Heart left ventricle (tissue), 16 donors: Measurements from ENCODE around the gene ZNF184. TPM values are rescaled to one million over a fixed set of nuclear protein-coding genes. Genes with fewer than 3 reads are reported as not detected.

Source experiments
- ATAC-seq, 4 donors: fragments of 200-7000 bp; cut with Tn5 transposase; one replicate each; pipeline ENCODE4 v1.9.1; 2020 to 2022; ENCODE audit warnings: moderate library complexity in 4 of 4, mild to moderate bottlenecking in 3 of 4, moderate number of reproducible peaks in 1 of 4
- DNase-seq, 5 donors: peaks; one replicate each; pipeline ENCODE4 v3.0.0-alpha.2; 2020
- H3K27ac ChIP-seq, 12 donors: fragments of 200-600 bp; sonication (generic) in 4 of 12; one replicate each; pipeline versions ENCODE4 v1.5.0 to v1.8.0; 2016 to 2022; ENCODE audit warnings: mild to moderate bottlenecking in 2 of 12
- H3K27me3 ChIP-seq, 9 donors: fragments of 200-600 bp; sonication (generic) in 2 of 9; one replicate each; pipeline versions ENCODE4 v1.5.1 to v1.8.0; 2016 to 2022; ENCODE audit warnings: mild to moderate bottlenecking in 3 of 9
- H3K36me3 ChIP-seq, 9 donors: fragments of 200-600 bp; sonication (generic) in 2 of 9; one replicate each; pipeline versions ENCODE4 v1.5.0 to v1.8.0; 2018 to 2022; ENCODE audit warnings: mild to moderate bottlenecking in 2 of 9
- H3K4me1 ChIP-seq, 12 donors: fragments of 200-600 bp; sonication (generic) in 4 of 12; one replicate each; pipeline versions ENCODE4 v1.5.0 to v1.8.0; 2016 to 2022; ENCODE audit warnings: mild to moderate bottlenecking in 3 of 12
- H3K4me3 ChIP-seq, 12 donors: fragments of 200-600 bp; sonication (generic) in 4 of 12; one replicate each; pipeline versions ENCODE4 v1.5.0 to v1.8.0; 2017 to 2022; ENCODE audit warnings: mild to moderate bottlenecking in 9 of 12, moderate library complexity in 4 of 12
- H3K9me3 ChIP-seq, 12 donors: fragments of 200-600 bp; sonication (generic) in 4 of 12; one replicate each; pipeline versions ENCODE4 v1.5.0 to v1.8.0; 2016 to 2022; ENCODE audit warnings: mild to moderate bottlenecking in 1 of 12
- POLR2A ChIP-seq, 2 donors: fragments of 450-650 bp; IDR thresholded peaks; one replicate each; pipeline ENCODE4 v1.6.1; 2017; ENCODE audit warnings: antibody characterized with exemption in 2 of 2, mild to moderate bottlenecking in 2 of 2, moderate library complexity in 2 of 2
- WGBS, 4 donors: extraction: QIAGEN DNeasy Blood & Tissue Kit in 2 of 4; methylation state at CpG; one replicate each; pipeline versions ENCODE4 v1.1.5 to v1.1.7; 2013 to 2018; 5-methylcytosine and 5-hydroxymethylcytosine counted together
- intact Hi-C, 10 donors: fragments of 100-400 bp; cut with DNase I; formaldehyde crosslinking; loops; one replicate each; pipeline versions ENCODE4 v1.11.1 to v1.14.2; 2022
- polyA plus RNA-seq, 2 donors: library from polyadenylated mRNA; stranded (reverse); fragments of 200-250 nt; gene quantifications; one replicate each; pipeline ENCODE4 v1.2.3, GENCODE V29; 2013
- total RNA-seq, 9 donors: library from RNA; depleted of rRNA in 2 of 9; stranded (reverse); fragments of >200 nt in 2 of 9; fragmentation: NEBNext Ultra II Directional in 3 of 9; extraction: Animal tissue kit (Norgen Biotek cat#: 25700) in 3 of 9; gene quantifications; one replicate each; pipeline versions ENCODE4 v1.1.0 to v1.2.4, GENCODE V29; 2016 to 2023
- TF ChIP-seq, protein P1 (sequence below), 12 donors: fragments of 200-600 bp; sonication (generic) in 4 of 12; IDR thresholded peaks; one replicate each; pipeline versions ENCODE4 v1.5.0 to v1.8.0; 2018 to 2022; ENCODE audit warnings: antibody characterized with exemption in 12 of 12, mild to moderate bottlenecking in 5 of 12
- donor health status: ischemic (EF 13 %, LVEDD 7.1; RV severe dilation, severe dysfunction).
- donor health status: healthy with polysubstance abuse.
- donor health status: DM: no; HTN: yes; CAD: no.
- donor health status: DM: no; HTN: no; CAD: no.
- donor health status: ischemic (EF 25% LVEDD 6.9; RV normal size, moderate dysfunction).
- donor health status: ischemic (EF 25% LVEDD 5.7; RV mildly dilated, moderate dysfunction).
- donor health status: healthy.
- donor health status: DM: yes; HTN: yes; CAD: no.
- donor health status: ischemic (EF 35%, LVEDD 5.7; RV mildly dilated, moderate dysfunction).
- donor health status: nonischemic (EF 11% LVEDD 7.7; RV severe dilation, severe dysfunction).
- donor health status: DM: yes; HTN: yes; CAD: no.
- donor health status: PGD.
- donor health status: ischemic (EF 29% LVEDD 5.4; RV normal size, mild dysfunction).
- donor health status: nonischemic (EF 23%, LVEDD 6.1; RV moderate dilation, normal function).

Gene ZNF184
- total and polyA plus RNA-seq, 11 donors, result 0.99 to 6.5 (median 3.7) TPM

DNA sequence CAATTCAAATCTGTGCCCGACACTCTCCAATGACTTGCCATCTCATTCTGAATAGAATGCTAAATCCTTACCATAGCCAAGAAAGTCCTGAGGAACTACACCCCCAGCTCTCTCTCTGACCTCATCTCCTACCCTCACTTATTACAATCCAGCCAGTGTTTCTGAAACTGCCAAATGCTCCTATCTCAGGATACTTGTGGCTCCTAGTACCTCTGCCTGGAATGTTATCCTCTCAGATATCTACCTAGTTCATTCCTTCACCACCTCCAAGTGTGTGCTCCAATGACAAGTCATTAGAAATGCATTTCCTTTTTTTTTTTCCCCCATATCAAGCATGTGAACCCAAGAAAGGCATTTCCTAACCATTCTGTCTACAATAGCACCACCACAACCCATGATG is 24.4 kb downstream of the ZNF184 start:
- DNase-seq, result no peak
- 96 to 98% (median 98%) methylated on average over 1 of the region's 1 CpG for WGBS, 4 donors
- no peak for ATAC-seq
- intact Hi-C loops, result no loop called here
- TF ChIP-seq, protein P1, sequence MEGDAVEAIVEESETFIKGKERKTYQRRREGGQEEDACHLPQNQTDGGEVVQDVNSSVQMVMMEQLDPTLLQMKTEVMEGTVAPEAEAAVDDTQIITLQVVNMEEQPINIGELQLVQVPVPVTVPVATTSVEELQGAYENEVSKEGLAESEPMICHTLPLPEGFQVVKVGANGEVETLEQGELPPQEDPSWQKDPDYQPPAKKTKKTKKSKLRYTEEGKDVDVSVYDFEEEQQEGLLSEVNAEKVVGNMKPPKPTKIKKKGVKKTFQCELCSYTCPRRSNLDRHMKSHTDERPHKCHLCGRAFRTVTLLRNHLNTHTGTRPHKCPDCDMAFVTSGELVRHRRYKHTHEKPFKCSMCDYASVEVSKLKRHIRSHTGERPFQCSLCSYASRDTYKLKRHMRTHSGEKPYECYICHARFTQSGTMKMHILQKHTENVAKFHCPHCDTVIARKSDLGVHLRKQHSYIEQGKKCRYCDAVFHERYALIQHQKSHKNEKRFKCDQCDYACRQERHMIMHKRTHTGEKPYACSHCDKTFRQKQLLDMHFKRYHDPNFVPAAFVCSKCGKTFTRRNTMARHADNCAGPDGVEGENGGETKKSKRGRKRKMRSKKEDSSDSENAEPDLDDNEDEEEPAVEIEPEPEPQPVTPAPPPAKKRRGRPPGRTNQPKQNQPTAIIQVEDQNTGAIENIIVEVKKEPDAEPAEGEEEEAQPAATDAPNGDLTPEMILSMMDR (IDR thresholded peaks at IDR 0.05), result no peak
- no peak for TF ChIP-seq POLR2A (IDR thresholded peaks at IDR 0.05)
- Histone ChIP-seq H3K27me3 (no peaks in the 10 kb centered on the region), H3K36me3 (peaks cover 14 to 48% (median 19%) of the 10 kb centered on the region in 9 donors), H3K9me3 (peaks cover 0 to 99% (median 74%) of the 10 kb centered on the region in 12 donors), H3K27ac (no peak overlapping the region), H3K4me3 (no peak overlapping the region), H3K4me1 (no peaks in the 10 kb centered on the region)

GRCh38 chr6:27442932-27443331 is 30.0 kb downstream of the ZNF184 start:
- no peak for ATAC-seq
- no peaks in the 10 kb centered on the region for H3K4me1 ChIP-seq
- peaks cover 0 to 62% (median 25%) of the 10 kb centered on the region in 12 donors for H3K9me3 ChIP-seq
- WGBS, 4 donors, result 85 to 94% (median 87%) methylated on average over 1 of the region's 1 CpG
- H3K36me3 ChIP-seq, result peaks cover 0 to 4% (median 0%) of the 10 kb centered on the region in 9 donors
- H3K27me3 ChIP-seq, result no peaks in the 10 kb centered on the region
- intact Hi-C loops, result no loop called here
- no peak for DNase-seq
- H3K4me3 ChIP-seq, result no peak overlapping the region
- no peak overlapping the region for H3K27ac ChIP-seq
- no peak for TF ChIP-seq POLR2A (IDR thresholded peaks at IDR 0.05)
- TF ChIP-seq, protein P1 (IDR thresholded peaks at IDR 0.05), result no peak

DNA sequence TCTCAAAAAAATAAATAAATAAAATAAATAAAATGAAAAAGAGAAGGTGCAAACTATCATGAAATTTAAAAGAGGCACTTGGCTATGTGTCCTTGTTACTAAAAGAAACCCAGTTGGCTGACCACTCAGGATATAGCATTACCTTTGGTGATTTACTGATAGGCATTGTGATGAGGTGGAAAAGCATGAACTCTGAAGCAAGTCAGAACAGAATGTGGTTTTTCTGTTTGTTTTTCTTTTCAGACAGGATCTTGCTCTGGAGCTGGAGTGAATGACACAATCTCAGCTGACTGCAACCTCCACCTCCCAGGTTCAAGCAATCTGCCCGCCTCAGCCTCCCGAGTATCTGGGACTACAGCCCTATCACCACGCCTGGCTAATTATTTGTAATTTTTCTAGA is 31.9 kb downstream of the ZNF184 start:
- TF ChIP-seq, protein P1 (IDR thresholded peaks at IDR 0.05), result no peak
- TF ChIP-seq POLR2A (IDR thresholded peaks at IDR 0.05), result no peak
- WGBS, 4 donors, result 88 to 96% (median 94%) methylated on average over 3 of the region's 3 CpGs
- H3K4me3 ChIP-seq, result no peak overlapping the region
- H3K4me1 ChIP-seq, result no peaks in the 10 kb centered on the region
- peaks cover 0 to 48% (median 9%) of the 10 kb centered on the region in 12 donors for H3K9me3 ChIP-seq
- H3K27me3 ChIP-seq, result no peaks in the 10 kb centered on the region
- H3K36me3 ChIP-seq, result no peaks in the 10 kb centered on the region
- DNase-seq (no peak), ATAC-seq (no peak)
- H3K27ac ChIP-seq, result no peak overlapping the region
- intact Hi-C loops, result no loop called here

DNA sequence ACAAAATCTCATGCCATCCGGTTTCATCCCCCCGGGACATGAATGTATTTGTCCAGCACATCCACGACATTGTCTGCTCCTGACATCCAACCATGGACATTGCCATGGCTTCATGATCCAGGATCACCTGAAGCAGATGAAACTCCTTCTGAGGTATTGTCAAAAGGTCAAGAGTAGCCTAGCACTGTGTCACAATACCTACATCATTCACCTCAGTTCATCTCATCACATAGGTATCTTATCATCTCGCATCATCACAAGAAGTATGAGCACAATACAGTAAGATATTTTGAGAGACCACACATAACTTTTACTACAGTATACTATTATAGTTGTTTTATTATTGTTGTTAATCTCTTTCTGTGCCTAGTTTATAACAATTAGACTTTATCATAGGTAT is 33.5 kb downstream of the ZNF184 start:
- Histone ChIP-seq H3K4me1 (no peaks in the 10 kb centered on the region), H3K4me3 (no peak overlapping the region), H3K36me3 (no peaks in the 10 kb centered on the region), H3K9me3 (peaks cover 0 to 41% (median 3%) of the 10 kb centered on the region in 12 donors), H3K27ac (no peak overlapping the region), H3K27me3 (no peaks in the 10 kb centered on the region)
- WGBS, 4 donors, result 94 to 97% (median 96%) methylated on average over 4 of the region's 4 CpGs
- intact Hi-C loops, result no loop called here
- no peak for TF ChIP-seq POLR2A (IDR thresholded peaks at IDR 0.05)
- TF ChIP-seq, protein P1 (IDR thresholded peaks at IDR 0.05), result no peak
- ATAC-seq (no peak), DNase-seq (no peak)
